ENCODE results near the gene STUM. TPM values are rescaled to one million over a fixed set of nuclear protein-coding genes. Genes with fewer than 3 reads are reported as not detected.

STUM gene
- total and polyA plus RNA-seq, 10 of the 15 experiments (the other 5 are each of a cell fraction or from before 2014, with no cell fraction given), result under 0.01 to 0.15 (median 0.09) TPM; not detected in 5

DNA sequence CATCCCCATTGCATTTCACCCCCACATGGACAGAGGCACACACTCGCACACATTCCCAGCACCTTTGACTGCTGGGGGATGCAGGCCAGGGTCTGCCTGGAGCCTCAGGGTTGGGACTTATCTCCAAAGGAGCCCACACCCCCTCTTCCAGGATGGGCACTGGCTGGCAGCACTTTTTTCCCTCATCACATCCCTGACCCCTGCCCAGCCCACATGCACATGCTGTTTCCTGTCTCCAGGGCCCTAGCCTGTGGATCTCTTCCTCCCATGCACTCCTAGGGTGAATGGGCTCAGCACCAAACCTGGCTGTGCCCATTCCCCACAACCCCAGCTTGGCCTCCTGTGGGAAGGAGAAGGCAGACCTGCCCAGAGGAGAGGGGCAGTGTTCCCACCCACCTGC, 59.3 kb downstream of the STUM start:
- CTCF ChIA-PET, result interaction anchor here (1.0 to 2.2 kb wide), 10 partner anchors 8 to 504 kb away, joined by 3 to 15 read pairs (median 4); no protein-coding TSS in a partner anchor
- no TSS peak for BruUV-seq (replicated peaks)
- H3K27me3 ChIP-seq (replicated peaks in 1 of 2; ENCODE audit: control insufficient read depth in 2 of 2, insufficient read depth in 2 of 2, low read length in 1 of 2), result peaks cover 0 to 1% of the 10 kb centered on the region in 2 experiments; a peak in 3 of 4 replicates
- FAIRE-seq (no peak), ATAC-seq (no peak), DNase-seq (ENCODE audit: low read depth, low spot score) (no peak)
- no peaks in the 10 kb centered on the region for H4K20me1 ChIP-seq (ENCODE audit: control insufficient read depth, insufficient read depth)
- no peak overlapping the region for H3K4me3 ChIP-seq
- H3K36me3 ChIP-seq (ENCODE audit: control insufficient read depth in 2 of 2, insufficient read depth in 2 of 2, low read length in 1 of 2), result no peaks in the 10 kb centered on the region
- H3K79me2 ChIP-seq (ENCODE audit: control insufficient read depth, insufficient read depth, low read length), result no peaks in the 10 kb centered on the region
- no peak overlapping the region for H3K9ac ChIP-seq (ENCODE audit: control insufficient read depth, insufficient read depth, low read length)
- TF ChIP-seq POLR2AphosphoS5 (IDR thresholded peaks at IDR 0.05; ENCODE audit: low read length) (no peak), CREM (IDR thresholded peaks at IDR 0.05; ENCODE audit: low read depth) (no peak), KAT2A (conservative IDR thresholded peaks at IDR 0.05; ENCODE audit: control insufficient read depth, low read depth, low read length) (no peak)
- TF ChIP-seq, protein P1, sequence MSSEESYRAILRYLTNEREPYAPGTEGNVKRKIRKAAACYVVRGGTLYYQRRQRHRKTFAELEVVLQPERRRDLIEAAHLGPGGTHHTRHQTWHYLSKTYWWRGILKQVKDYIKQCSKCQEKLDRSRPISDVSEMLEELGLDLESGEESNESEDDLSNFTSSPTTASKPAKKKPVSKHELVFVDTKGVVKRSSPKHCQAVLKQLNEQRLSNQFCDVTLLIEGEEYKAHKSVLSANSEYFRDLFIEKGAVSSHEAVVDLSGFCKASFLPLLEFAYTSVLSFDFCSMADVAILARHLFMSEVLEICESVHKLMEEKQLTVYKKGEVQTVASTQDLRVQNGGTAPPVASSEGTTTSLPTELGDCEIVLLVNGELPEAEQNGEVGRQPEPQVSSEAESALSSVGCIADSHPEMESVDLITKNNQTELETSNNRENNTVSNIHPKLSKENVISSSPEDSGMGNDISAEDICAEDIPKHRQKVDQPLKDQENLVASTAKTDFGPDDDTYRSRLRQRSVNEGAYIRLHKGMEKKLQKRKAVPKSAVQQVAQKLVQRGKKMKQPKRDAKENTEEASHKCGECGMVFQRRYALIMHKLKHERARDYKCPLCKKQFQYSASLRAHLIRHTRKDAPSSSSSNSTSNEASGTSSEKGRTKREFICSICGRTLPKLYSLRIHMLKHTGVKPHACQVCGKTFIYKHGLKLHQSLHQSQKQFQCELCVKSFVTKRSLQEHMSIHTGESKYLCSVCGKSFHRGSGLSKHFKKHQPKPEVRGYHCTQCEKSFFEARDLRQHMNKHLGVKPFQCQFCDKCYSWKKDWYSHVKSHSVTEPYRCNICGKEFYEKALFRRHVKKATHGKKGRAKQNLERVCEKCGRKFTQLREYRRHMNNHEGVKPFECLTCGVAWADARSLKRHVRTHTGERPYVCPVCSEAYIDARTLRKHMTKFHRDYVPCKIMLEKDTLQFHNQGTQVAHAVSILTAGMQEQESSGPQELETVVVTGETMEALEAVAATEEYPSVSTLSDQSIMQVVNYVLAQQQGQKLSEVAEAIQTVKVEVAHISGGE (CRISPR knock-in tag; IDR thresholded peaks at IDR 0.05), result no peak
- 77% methylated on average over 1 of the region's 1 CpG for WGBS (ENCODE audit: insufficient coverage, insufficient replicate concordance, low lambda C conversion rate, missing lambda C conversion rate)
- no peak overlapping the region for H3K4me2 ChIP-seq (ENCODE audit: control insufficient read depth, insufficient read depth)
- SMC1A ChIA-PET (ENCODE audit: uncharacterized antibody, unreplicated experiment), result interaction anchor here (2.2 kb wide), 1 partner anchor 183 kb away, joined by 8 read pairs; no protein-coding TSS in a partner anchor
- in situ Hi-C loops (cut with MboI), result no loop called here
- no peaks in the 10 kb centered on the region for H3K9me3 ChIP-seq (replicated peaks; ENCODE audit: control insufficient read depth, insufficient read depth, low read length)
- no peak overlapping the region for H2AFZ ChIP-seq (ENCODE audit: control insufficient read depth, low read depth, low read length)
- H3K4me1 ChIP-seq (ENCODE audit: control insufficient read depth, insufficient read depth, low read length), result no peaks in the 10 kb centered on the region
- intact Hi-C loops (cut with micrococcal nuclease; ENCODE audit: unreplicated experiment), result loop anchor here (1.0 to 10.0 kb wide), 3 partner anchors 61 to 483 kb away; partner anchors contain the start of gene STUM
- RAD21 ChIA-PET (ENCODE audit: unreplicated experiment), result interaction anchor here (1.0 kb wide), 1 partner anchor 275 kb away, joined by 3 read pairs; no protein-coding TSS in a partner anchor
- POLR2A ChIA-PET, result no interaction called here
- H3K27ac ChIP-seq (ENCODE audit: control insufficient read depth, insufficient read depth), result no peak overlapping the region
